HepG2 (cell line): ENCODE measurements around the gene TUBB2B. TPM values are rescaled to one million over a fixed set of nuclear protein-coding genes. Genes with fewer than 3 reads are reported as not detected.

Experiments used
- BORCS8-MEF2B ChIP-seq: sonication (generic); formaldehyde crosslinking; IDR thresholded peaks from 2 replicates; pipeline ENCODE4 v1.8.0; 2022; ENCODE audit warnings: mild to moderate bottlenecking, missing genetic modification reagents
- FOXA1 ChIP-seq, 2 experiments: fragments of 450-650 bp in 1 of 2; sonication (generic) in 1 of 2; formaldehyde crosslinking in 1 of 2; IDR thresholded peaks; 2 replicates each; pipeline versions ENCODE4 v1.4.0 to v1.6.1; 2016 to 2020; ENCODE audit warnings: missing genetic modification reagents in 1 of 2
- GRHL1 ChIP-seq: sonication (generic); formaldehyde crosslinking; conservative IDR thresholded peaks from 2 replicates; pipeline ENCODE4 v1.8.0; 2022; ENCODE audit warnings: missing genetic modification reagents
- HES4 ChIP-seq: sonication (generic); formaldehyde crosslinking; IDR thresholded peaks from 2 replicates; pipeline ENCODE4 v1.9.0; 2021; ENCODE audit warnings: mild to moderate bottlenecking, missing genetic modification reagents, borderline replicate concordance
- HIVEP1 ChIP-seq: sonication (generic); formaldehyde crosslinking; IDR thresholded peaks from 2 replicates; pipeline ENCODE4 v1.4.0; 2020; ENCODE audit warnings: mild to moderate bottlenecking, missing genetic modification reagents
- KAT8 ChIP-seq: IDR thresholded peaks from 2 replicates; pipeline ENCODE4 v1.6.1; 2016; ENCODE audit warnings: missing genetic modification reagents, missing compliant biosample characterization
- MAFK ChIP-seq, 2 experiments: IDR thresholded peaks in 1 of 2; conservative IDR thresholded peaks in 1 of 2; 2 replicates each; pipeline ENCODE4 v1.6.1; 2011; ENCODE audit warnings: improper control_type of control experiment in 2 of 2, low read length in 2 of 2
- MTERF4 ChIP-seq: sonication (generic); formaldehyde crosslinking; IDR thresholded peaks from 2 replicates; pipeline ENCODE4 v1.8.0; 2023; ENCODE audit warnings: mild to moderate bottlenecking, missing genetic modification reagents
- PAWR ChIP-seq: sonication (generic); formaldehyde crosslinking; IDR thresholded peaks from 2 replicates; pipeline ENCODE4 v1.4.0; 2020; ENCODE audit warnings: missing genetic modification reagents, mild to moderate bottlenecking, borderline replicate concordance
- PAXIP1 ChIP-seq: sonication (generic); formaldehyde crosslinking; conservative IDR thresholded peaks from 2 replicates; pipeline ENCODE4 v1.4.0; 2020; ENCODE audit warnings: mild to moderate bottlenecking, missing genetic modification reagents, moderate library complexity
- POLR2AphosphoS2 ChIP-seq: IDR thresholded peaks from 2 replicates; pipeline ENCODE4 v1.6.1; 2011; ENCODE audit warnings: low read depth, low read length, improper control_type of control experiment
- REPIN1 ChIP-seq: sonication (generic); formaldehyde crosslinking; IDR thresholded peaks from 2 replicates; pipeline ENCODE4 v1.8.0; 2022; ENCODE audit warnings: missing genetic modification reagents, low read depth, mild to moderate bottlenecking, borderline replicate concordance
- SOX6 ChIP-seq, 2 experiments: fragments of 450-650 bp in 1 of 2; sonication (generic) in 1 of 2; formaldehyde crosslinking in 1 of 2; IDR thresholded peaks; 2 replicates each; pipeline versions ENCODE4 v1.4.0 to v1.6.1; 2017 to 2020; ENCODE audit warnings: antibody characterized with exemption in 1 of 2, mild to moderate bottlenecking in 1 of 2, missing genetic modification reagents in 1 of 2
- TIGD3 ChIP-seq: sonication (generic); formaldehyde crosslinking; IDR thresholded peaks from 2 replicates; pipeline ENCODE4 v1.5.1; 2020; ENCODE audit warnings: mild to moderate bottlenecking, missing genetic modification reagents, borderline replicate concordance
- ZNF251 ChIP-seq: sonication (generic); formaldehyde crosslinking; IDR thresholded peaks from 2 replicates; pipeline ENCODE4 v1.9.0; 2021; ENCODE audit warnings: mild to moderate bottlenecking, missing genetic modification reagents
- ZNF556 ChIP-seq: sonication (generic); formaldehyde crosslinking; IDR thresholded peaks from 2 replicates; pipeline ENCODE4 v1.4.0; 2020; ENCODE audit warnings: mild to moderate bottlenecking, missing genetic modification reagents, borderline replicate concordance
- polyA plus RNA-seq, 8 experiments: library from polyadenylated mRNA; depleted of rRNA in 3 of 8; stranded (reverse) in 7 of 8; unstranded in 1 of 8; fragments of >200 nt; fragmentation: Illumina TruSeq in 4 of 8; extraction: Trizol in 4 of 8; gene quantifications; 2 replicates each; pipeline versions ENCODE4 v1.2.1 to v1.2.3, GENCODE V29; 2011 to 2016; ENCODE audit warnings: low read depth in 4 of 8, missing spikeins in 1 of 8, mixed read lengths in 1 of 8; ENCODE audit not compliant: insufficient read depth in 1 of 8
- total RNA-seq, 5 experiments: library from RNA; depleted of rRNA; stranded (reverse); fragments of >200 nt; fragmentation: Illumina TruSeq; extraction: Trizol; gene quantifications; 2 replicates each; pipeline ENCODE4 v1.2.3, GENCODE V29; 2016; ENCODE audit warnings: low read depth in 1 of 5

Gene TUBB2B
- total and polyA plus RNA-seq, 2 of the 13 experiments (the other 11 are each of a cell fraction or from before 2014, with no cell fraction given): 10.3 to 23.6 TPM

GRCh38 chr6:3251462-3252314, 24.2 kb upstream of the TUBB2B start (continued):
- no peak for TF ChIP-seq GRHL1
- 0 out of 2 replicates have a peak, but pooled peaks have one; percentile 7 for TF ChIP-seq PAXIP1 (CRISPR knock-in tag)
- no peak for TF ChIP-seq TIGD3 (CRISPR knock-in tag)
- TF ChIP-seq HES4: no peak
- TF ChIP-seq HIVEP1 (CRISPR knock-in tag): no peak
- peak; percentile 44; the same call in 1 of the 2 replicates for TF ChIP-seq KAT8 (CRISPR knock-in tag)
- TF ChIP-seq ZNF251 (CRISPR knock-in tag): no peak
- no peak; the same call in 1 of the 2 replicates for TF ChIP-seq ZNF556 (CRISPR knock-in tag)
- TF ChIP-seq PAWR (CRISPR knock-in tag): no peak
- TF ChIP-seq SOX6 (IDR thresholded peaks at IDR 0.05): no peak
- TF ChIP-seq SOX6 (CRISPR knock-in tag; IDR thresholded peaks at IDR 0.05): peak; percentile 16; the same call in 1 of the 2 replicates
- no peak for TF ChIP-seq POLR2AphosphoS2
- TF ChIP-seq MTERF4 (CRISPR knock-in tag): peak; percentile 85; the same call in 1 of the 2 replicates
- TF ChIP-seq MAFK (conservative IDR thresholded peaks at IDR 0.05 in 1 of 2, IDR thresholded peaks at IDR 0.05 in 1 of 2; ENCODE audit: low read length in 2 of 2): no peak
- no peak for TF ChIP-seq BORCS8-MEF2B
- TF ChIP-seq REPIN1: no peak
- no peak for TF ChIP-seq FOXA1 (IDR thresholded peaks at IDR 0.05)
- no peak for TF ChIP-seq FOXA1 (CRISPR knock-in tag; IDR thresholded peaks at IDR 0.05)
